GM19193 (cell line): Measurements from ENCODE around the gene FAM200C.

Source experiments
- POLR2A ChIP-seq: IDR thresholded peaks from 4 replicates; pipeline ENCODE4 v1.6.1; 2011; ENCODE audit not compliant: insufficient read depth, insufficient read length; ENCODE audit errors: extremely low read depth

The FAM200C gene

GRCh38 chr5:160399402-160400353 lies at the start of gene FAM200C:
Gene FAM200C, minus strand, starts transcription at chr5:160400054. Its CDS starts 4,564 bp downstream, at chr5:160395490.
- TF ChIP-seq POLR2A = peak; percentile 87

GRCh38 chr5:160449458-160449857 lies 49.6 kb upstream of the FAM200C start:
- TF ChIP-seq POLR2A = no peak

- TF ChIP-seq POLR2A = no peak
These were observed 49.0 kb upstream of the FAM200C start for GRCh38 chr5:160448886-160449285.

GRCh38 chr5:160445751-160446150 lies 45.9 kb upstream of the FAM200C start:
- no peak for TF ChIP-seq POLR2A

GRCh38 chr5:160445132-160445531 lies 45.3 kb upstream of the FAM200C start:
- TF ChIP-seq POLR2A = no peak

GRCh38 chr5:160444407-160444806 lies 44.6 kb upstream of the FAM200C start:
- no peak for TF ChIP-seq POLR2A

- no peak for TF ChIP-seq POLR2A
These were observed 43.1 kb upstream of the FAM200C start for GRCh38 chr5:160442824-160443431.

GRCh38 chr5:160441311-160441781 lies 41.5 kb upstream of the FAM200C start:
- TF ChIP-seq POLR2A = no peak

GRCh38 chr5:160439205-160439600 lies 39.3 kb upstream of the FAM200C start:
- no peak for TF ChIP-seq POLR2A

GRCh38 chr5:160438316-160439204 lies 38.7 kb upstream of the FAM200C start:
- TF ChIP-seq POLR2A = no peak

- no peak for TF ChIP-seq POLR2A
These were observed 37.4 kb upstream of the FAM200C start for GRCh38 chr5:160437271-160437670.

- TF ChIP-seq POLR2A = no peak
These were observed 36.2 kb upstream of the FAM200C start for GRCh38 chr5:160436017-160436416.

GRCh38 chr5:160435532-160435931 lies 35.7 kb upstream of the FAM200C start:
- TF ChIP-seq POLR2A = no peak

- TF ChIP-seq POLR2A = peak; percentile 56
These were observed 34.2 kb upstream of the FAM200C start for GRCh38 chr5:160434022-160434531.
